GM21717 (cell line): ENCODE results near the gene ARHGEF1.

Source experiments
- ATAC-seq: cut with Tn5 transposase; IDR thresholded peaks from one replicate; pipeline ENCODE4 v1.9.1; 2021; ENCODE audit warnings: mild to moderate bottlenecking, moderate library complexity; ENCODE audit not compliant: unreplicated experiment

Gene ARHGEF1

GRCh38 chr19:41917676-41918075 is 34.7 kb downstream of the ARHGEF1 start:
- no peak for ATAC-seq

GRCh38 chr19:41918095-41918494 is 35.1 kb downstream of the ARHGEF1 start:
- ATAC-seq, result no peak

GRCh38 chr19:41918653-41919244 is 35.8 kb downstream of the ARHGEF1 start:
- ATAC-seq, result no peak

- no peak for ATAC-seq
Observed at GRCh38 chr19:41919948-41920712, 37.1 kb downstream of the ARHGEF1 start.

- no peak for ATAC-seq
Observed at GRCh38 chr19:41920882-41921576, 38.0 kb downstream of the ARHGEF1 start.

GRCh38 chr19:41921577-41922576 is 38.9 kb downstream of the ARHGEF1 start:
- no peak for ATAC-seq

- ATAC-seq, result no peak
Observed at GRCh38 chr19:41922585-41922984, 39.6 kb downstream of the ARHGEF1 start.

GRCh38 chr19:41923045-41923788 is 40.2 kb downstream of the ARHGEF1 start:
- ATAC-seq, result no peak

- no peak for ATAC-seq
Observed at GRCh38 chr19:41924151-41925145, 41.5 kb downstream of the ARHGEF1 start.

- no peak for ATAC-seq
Observed at GRCh38 chr19:41925208-41926003, 42.4 kb downstream of the ARHGEF1 start.

- ATAC-seq, result no peak
Observed at GRCh38 chr19:41926028-41926762, 43.2 kb downstream of the ARHGEF1 start.

- no peak for ATAC-seq
Observed at GRCh38 chr19:41926763-41927496, 43.9 kb downstream of the ARHGEF1 start.

GRCh38 chr19:41927497-41928192 is 44.7 kb downstream of the ARHGEF1 start:
- no peak for ATAC-seq

GRCh38 chr19:41928221-41928683 is 45.3 kb downstream of the ARHGEF1 start, which contains the start of gene ERFL:
ERFL (minus strand) TSS chr19:41928449; CDS start chr19:41912919, 15,530 bp downstream.
- no peak for ATAC-seq

GRCh38 chr19:41928754-41929535 is 46.0 kb downstream of the ARHGEF1 start:
- ATAC-seq, result no peak
